Raji (cell line): ENCODE results near the gene SNTG2.

ENCODE experiments used
- POLR2A ChIP-seq: IDR thresholded peaks from 2 replicates; pipeline ENCODE4 v1.6.1; 2011; ENCODE audit warnings: low read depth, low read length, control low read depth; ENCODE audit not compliant: insufficient read depth

The SNTG2 gene

GRCh38 chr2:1282552-1282951, 331.9 kb downstream of the SNTG2 start:
- TF ChIP-seq POLR2A = no peak

- TF ChIP-seq POLR2A = no peak
Observed at GRCh38 chr2:1283020-1283801, 332.6 kb downstream of the SNTG2 start.

DNA sequence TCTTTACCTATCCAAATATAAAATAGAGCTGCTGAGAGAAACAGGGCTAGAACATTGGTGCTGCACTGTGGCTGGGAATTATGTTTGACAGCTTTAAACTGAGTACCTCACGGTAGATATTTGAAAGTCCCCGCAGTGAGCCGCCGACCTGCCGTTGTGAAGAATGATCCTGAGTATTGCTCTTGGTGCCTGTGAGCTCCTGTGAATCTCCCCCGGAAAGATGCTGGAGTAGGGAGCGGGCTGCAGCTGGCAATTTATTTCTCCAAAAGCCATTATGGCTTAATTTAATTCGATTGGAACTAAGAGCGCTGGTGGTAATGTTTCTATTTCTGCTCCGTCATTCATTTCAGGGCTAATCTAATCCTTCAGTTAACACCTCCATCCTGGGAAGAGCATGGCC, 333.2 kb downstream of the SNTG2 start:
- no peak for TF ChIP-seq POLR2A

GRCh38 chr2:1286929-1287328, 336.3 kb downstream of the SNTG2 start:
- no peak for TF ChIP-seq POLR2A

- no peak for TF ChIP-seq POLR2A
Observed at GRCh38 chr2:1287427-1287826, 336.8 kb downstream of the SNTG2 start.

GRCh38 chr2:1294900-1295299, 344.3 kb downstream of the SNTG2 start:
- no peak for TF ChIP-seq POLR2A

- TF ChIP-seq POLR2A = no peak
Observed at GRCh38 chr2:1295740-1296139, 345.1 kb downstream of the SNTG2 start.

DNA sequence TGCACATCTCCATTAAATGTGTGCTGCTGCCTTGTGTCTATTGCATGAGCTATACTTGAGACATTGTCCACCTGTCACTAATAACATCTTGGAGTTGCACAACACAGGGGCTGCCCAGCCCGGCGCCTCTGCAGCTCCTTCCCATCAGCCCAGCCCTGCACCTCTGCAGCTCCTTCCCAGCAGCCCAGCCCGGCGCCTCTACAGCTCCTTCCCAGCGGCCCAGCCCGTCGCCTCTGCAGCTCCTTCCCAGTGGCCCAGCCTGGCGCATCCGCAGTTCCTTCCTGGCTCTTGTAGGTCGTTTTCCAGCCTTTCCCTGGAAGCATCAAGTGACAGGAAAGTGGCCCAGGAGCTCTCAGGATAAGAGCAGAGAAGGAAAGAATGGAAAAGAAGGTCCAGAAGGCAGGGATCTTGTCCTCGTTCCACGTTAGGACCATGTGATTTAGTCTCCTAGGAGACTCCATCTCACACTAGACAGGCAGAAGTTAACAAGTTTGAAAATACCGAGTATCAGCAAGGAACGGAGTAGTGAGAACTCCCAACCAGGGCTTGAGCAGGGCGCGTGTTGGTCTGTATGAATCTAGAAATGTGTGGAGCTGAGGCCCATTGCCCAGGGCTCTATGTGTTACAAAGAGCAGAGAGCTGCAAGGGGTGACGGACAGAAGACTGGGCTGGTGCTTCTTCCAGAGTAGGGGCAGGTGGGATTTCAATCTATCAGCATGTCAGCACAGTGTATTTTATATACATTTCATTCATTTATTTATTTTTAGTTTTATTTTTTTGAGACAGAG, 346.9 kb downstream of the SNTG2 start:
- TF ChIP-seq POLR2A = no peak

DNA sequence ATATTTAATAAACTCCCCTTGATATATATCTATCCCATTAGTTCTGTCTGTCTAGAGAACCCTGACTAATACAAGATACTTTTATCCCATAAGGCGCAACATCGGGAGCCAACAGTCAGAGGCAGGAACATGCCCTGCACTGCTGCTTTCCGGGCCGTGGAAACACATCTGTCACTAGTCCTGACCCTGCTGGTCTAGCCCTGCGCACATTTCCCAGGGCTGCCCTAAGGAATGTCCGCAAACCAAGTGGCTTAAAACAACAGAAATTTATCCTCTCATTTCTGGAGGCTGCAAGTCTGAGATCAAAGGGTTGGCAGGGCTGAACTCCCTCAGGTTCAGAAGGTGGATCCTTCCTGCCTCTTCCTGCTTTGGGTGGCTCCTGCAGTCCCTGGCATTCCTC, 348.4 kb downstream of the SNTG2 start:
- TF ChIP-seq POLR2A = no peak

DNA sequence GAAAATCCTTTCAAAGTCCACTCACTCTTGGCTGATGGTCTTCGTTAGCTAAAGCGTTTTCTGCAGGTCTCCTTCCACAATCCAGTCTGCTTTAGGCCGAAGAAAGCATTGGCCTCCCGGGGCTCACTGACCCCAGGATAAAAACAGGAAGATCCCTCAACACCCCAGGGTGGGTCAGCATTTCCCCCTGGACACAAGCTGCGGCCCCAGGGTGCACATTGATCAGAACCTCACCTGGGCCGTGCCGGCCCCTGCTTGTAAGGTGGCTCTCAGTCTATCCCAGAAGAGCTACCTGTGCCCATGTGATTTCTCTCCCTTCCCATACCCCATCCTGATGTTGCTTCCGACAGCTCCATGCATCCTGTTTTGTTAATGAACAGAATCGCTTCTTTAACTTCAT, 349.6 kb downstream of the SNTG2 start:
- no peak for TF ChIP-seq POLR2A

DNA sequence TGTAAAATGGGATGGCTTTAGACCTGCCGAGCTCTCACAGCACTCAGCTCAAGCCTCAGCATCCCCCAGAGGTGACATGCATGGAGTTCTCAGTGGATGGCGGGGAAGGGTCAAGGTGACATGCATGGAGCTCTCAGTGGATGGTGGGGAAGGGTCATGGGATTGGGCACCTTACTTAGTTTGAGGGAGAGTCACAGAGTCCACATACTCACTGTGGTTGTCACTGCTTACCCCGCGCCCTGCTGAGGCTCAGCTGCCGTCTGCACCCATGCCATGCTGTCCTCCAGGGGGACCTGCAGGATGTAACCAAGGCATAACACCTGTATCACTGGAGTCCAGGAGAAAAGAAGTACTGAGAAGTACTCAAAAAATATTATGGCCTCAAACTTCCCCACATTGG, 350.4 kb downstream of the SNTG2 start:
- no peak for TF ChIP-seq POLR2A

DNA sequence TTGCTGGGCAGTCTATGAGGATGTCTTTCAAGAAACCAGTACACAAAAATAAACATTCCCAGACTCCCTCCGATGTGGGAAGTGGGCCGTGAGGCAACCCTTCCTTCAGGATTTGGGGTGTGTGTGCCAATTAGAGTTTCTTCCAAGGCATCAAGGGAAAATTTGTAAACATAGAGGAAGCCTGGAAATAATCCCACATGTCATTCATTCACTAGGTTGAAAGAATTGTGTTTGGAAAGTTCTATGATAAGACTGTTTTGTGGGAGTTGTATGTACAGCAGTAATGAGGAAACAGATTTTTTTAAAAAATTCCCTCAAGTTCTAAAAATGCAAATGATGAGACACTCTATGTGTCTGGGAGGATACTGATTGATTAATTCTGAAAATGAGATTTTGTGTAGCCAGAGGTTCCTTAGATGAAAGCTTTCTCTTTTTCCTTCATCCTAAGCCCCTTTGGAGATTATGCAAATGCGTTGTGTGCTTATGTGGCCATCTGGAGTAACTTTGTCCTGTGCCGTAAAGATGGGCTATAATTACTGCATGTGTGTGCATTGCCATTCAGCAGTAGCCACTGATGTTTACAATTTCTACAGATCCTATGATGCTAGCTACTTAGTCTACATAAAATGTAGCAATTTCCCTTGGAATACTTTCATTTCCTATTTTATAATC, 354.8 kb downstream of the SNTG2 start:
- no peak for TF ChIP-seq POLR2A

DNA sequence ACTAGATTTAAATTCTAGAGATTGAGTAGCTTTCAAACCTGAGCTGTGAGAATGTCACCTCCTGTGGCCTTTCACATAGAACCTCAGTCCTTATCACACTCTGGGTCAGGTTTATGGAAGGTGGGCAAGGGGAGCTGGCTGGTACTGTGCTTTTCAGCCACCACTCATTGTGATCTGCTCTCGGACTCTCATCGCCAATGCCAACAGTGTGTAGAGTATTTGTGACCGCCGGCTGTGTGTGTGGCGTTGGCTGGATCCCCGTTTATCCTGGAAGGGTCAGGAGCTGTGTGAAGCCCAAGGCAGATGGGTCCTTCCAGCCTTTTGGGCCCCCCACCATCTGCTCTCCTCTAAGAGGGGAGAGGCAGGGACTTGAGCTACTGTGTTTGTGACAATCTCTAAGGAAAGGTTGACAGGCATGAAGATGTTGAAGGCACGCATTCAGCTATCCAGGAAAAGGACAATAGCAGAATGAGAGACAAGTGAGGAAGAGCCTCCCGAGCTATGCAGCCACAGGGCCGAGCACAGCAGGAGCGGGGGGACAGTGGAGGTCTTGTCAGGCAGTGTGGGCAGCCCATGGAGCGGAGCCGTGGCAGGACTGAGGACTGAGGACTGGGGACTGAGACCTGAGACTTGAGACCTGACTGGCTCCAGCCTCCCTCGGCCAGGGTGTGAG, 355.5 kb downstream of the SNTG2 start:
- TF ChIP-seq POLR2A = no peak

DNA sequence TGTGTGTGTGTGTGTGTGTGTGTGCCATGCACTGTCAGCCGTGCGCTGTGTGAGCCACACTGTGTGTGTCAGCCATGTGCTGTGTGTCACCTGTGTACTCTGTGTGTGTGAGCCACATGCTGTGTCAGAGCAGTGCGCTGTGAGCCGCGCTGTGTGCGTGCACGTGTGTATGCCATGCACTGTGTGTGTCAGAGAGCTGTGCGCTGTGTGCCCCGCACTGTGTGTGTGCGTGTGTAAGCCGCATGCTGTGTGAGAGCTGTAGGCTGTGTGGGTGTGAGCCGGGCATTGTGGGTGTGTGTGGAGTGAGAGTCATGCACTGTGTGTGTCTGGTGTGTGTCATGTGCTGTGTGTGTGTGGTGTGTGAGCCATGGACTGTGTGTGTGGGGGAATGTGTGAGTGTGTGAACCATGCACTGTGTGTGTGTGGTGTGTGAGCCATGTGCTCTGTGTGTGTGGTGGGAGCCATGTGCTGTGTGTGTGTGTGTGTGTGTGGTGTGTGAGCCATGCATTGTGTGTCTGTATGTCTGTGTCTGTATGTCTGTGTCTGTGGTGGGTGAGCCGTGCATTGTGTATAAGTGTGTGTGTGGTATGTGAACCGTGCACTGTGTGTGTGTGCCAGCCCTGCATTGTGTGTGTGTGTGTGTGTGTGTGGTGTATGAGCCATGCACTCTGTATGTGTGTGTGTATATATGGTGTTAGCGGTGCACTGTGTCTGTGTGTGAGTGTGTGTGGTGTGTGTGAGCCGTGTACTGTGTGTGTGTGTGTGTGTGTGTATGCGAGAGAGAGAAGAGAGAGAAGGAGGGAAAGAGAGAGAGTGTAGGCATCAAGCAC, 356.3 kb downstream of the SNTG2 start:
- no peak for TF ChIP-seq POLR2A
